Astrocyte (in vitro differentiated cells and primary cell): Measurements from ENCODE around the gene ATP5PO. TPM values are rescaled to one million over a fixed set of nuclear protein-coding genes. Genes with fewer than 3 reads are reported as not detected.

Source experiments
- DNase-seq: peaks from one replicate; pipeline ENCODE4 v3.0.0-alpha.2; 2010; ENCODE audit warnings: low read depth
- FAIRE-seq: peaks from 2 replicates; lab custom pipeline; 2011; peaks lifted over from hg19 to GRCh38; lab: Jason Lieb, UNC
- H2AFZ ChIP-seq: 2 replicates; pipeline ENCODE4 v1.6.0; 2012; ENCODE audit warnings: low read depth, low read length, inconsistent platforms
- H3K27ac ChIP-seq: 2 replicates; pipeline ENCODE4 v1.5.1; 2011; ENCODE audit warnings: low read depth, low read length, inconsistent platforms
- H3K27me3 ChIP-seq: 2 replicates; pipeline ENCODE4 v1.6.0; 2011; ENCODE audit warnings: low read length, inconsistent platforms; ENCODE audit not compliant: insufficient read depth
- H3K36me3 ChIP-seq: 2 replicates; pipeline ENCODE4 v1.5.1; 2011; ENCODE audit warnings: low read length, inconsistent platforms; ENCODE audit not compliant: insufficient read depth
- H3K4me1 ChIP-seq: 2 replicates; pipeline ENCODE4 v1.5.1; 2011; ENCODE audit warnings: low read length, inconsistent platforms; ENCODE audit not compliant: insufficient read depth
- H3K4me2 ChIP-seq: 2 replicates; pipeline ENCODE4 v1.6.0; 2012; ENCODE audit warnings: low read length, inconsistent platforms
- H3K4me3 ChIP-seq: 2 replicates; pipeline ENCODE4 v1.5.1; 2011; ENCODE audit warnings: low read depth, mild to moderate bottlenecking, low read length, inconsistent platforms; ENCODE audit not compliant: insufficient read depth
- H3K79me2 ChIP-seq: 2 replicates; pipeline ENCODE4 v1.6.0; 2012; ENCODE audit warnings: mild to moderate bottlenecking, low read length, inconsistent platforms; ENCODE audit not compliant: insufficient read depth
- H3K9ac ChIP-seq: 2 replicates; pipeline ENCODE4 v1.6.0; 2012; ENCODE audit warnings: mild to moderate bottlenecking, low read length, inconsistent platforms
- H3K9me3 ChIP-seq: 2 replicates; pipeline ENCODE4 v1.5.1; 2012; ENCODE audit warnings: low read depth, mild to moderate bottlenecking, low read length, inconsistent platforms; ENCODE audit not compliant: insufficient read depth
- H4K20me1 ChIP-seq: 2 replicates; pipeline ENCODE4 v1.6.0; 2012; ENCODE audit warnings: low read length, inconsistent platforms; ENCODE audit not compliant: insufficient read depth
- H3K27ac Mint-ChIP-seq: one replicate; pipeline ENCODE4 v1.8.0; 2021; ENCODE audit warnings: mild to moderate bottlenecking, mixed read lengths; ENCODE audit not compliant: unreplicated experiment
- H3K27me3 Mint-ChIP-seq: one replicate; pipeline ENCODE4 v1.8.0; 2021; ENCODE audit warnings: low read depth, mixed read lengths; ENCODE audit not compliant: unreplicated experiment
- H3K36me3 Mint-ChIP-seq: one replicate; pipeline ENCODE4 v1.8.0; 2021; ENCODE audit warnings: low read depth, mixed read lengths; ENCODE audit not compliant: unreplicated experiment
- H3K4me1 Mint-ChIP-seq: one replicate; pipeline ENCODE4 v1.8.0; 2021; ENCODE audit warnings: low read depth, mixed read lengths; ENCODE audit not compliant: unreplicated experiment
- H3K4me3 Mint-ChIP-seq: one replicate; pipeline ENCODE4 v1.8.0; 2021; ENCODE audit warnings: mild to moderate bottlenecking, moderate library complexity, mixed read lengths; ENCODE audit not compliant: unreplicated experiment
- H3K9me3 Mint-ChIP-seq: one replicate; pipeline ENCODE4 v1.8.0; 2021; ENCODE audit warnings: mild to moderate bottlenecking, mixed read lengths; ENCODE audit not compliant: unreplicated experiment
- EZH2 ChIP-seq: IDR thresholded peaks from 2 replicates; pipeline ENCODE4 v1.6.1; 2012; ENCODE audit warnings: mild to moderate bottlenecking, low read length, inconsistent platforms; ENCODE audit not compliant: insufficient read depth
- total RNA-seq: library from RNA; stranded (reverse); gene quantifications from 2 replicates; pipeline ENCODE4 v1.2.1, GENCODE V29; 2021
- TF ChIP-seq, protein P1 (sequence below): IDR thresholded peaks from 2 replicates; pipeline ENCODE4 v1.5.1; 2011; ENCODE audit warnings: low read depth, mild to moderate bottlenecking, inconsistent platforms, low read length, moderate library complexity; ENCODE audit not compliant: insufficient read depth

Gene ATP5PO
- total RNA-seq, 1 donor from 2014 or later = 171 TPM

DNA sequence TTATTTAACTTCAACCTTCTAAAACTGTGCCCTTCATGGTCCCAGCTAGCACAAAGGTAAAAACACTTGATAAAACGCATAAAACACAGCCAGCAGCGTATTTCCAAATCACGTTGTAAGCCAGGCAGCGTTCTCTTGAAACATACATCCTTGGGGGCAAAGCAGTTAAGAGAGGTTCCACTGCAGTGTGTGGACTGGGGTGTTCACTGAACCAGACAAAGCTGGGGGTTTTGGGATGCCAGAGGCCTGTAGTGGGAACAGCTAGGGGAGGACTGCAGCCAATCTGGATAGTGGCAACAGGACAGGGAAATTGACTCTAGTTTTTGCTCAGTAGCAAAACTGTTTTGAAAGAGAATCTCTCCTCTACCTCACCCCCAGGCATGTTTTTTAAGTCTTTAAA is 21.5 kb upstream of the ATP5PO start:
- Histone ChIP-seq H3K4me1 (peaks cover 8% of the 10 kb centered on the region), H3K4me3 (no peak overlapping the region), H3K79me2 (no peaks in the 10 kb centered on the region), H3K27ac (no peak overlapping the region), H3K9me3 (no peaks in the 10 kb centered on the region), H3K4me2 (no peak overlapping the region), H3K36me3 (no peaks in the 10 kb centered on the region), H2AFZ (no peak overlapping the region), H4K20me1 (no peaks in the 10 kb centered on the region), H3K27me3 (no peaks in the 10 kb centered on the region), H3K9ac (no peak overlapping the region)
- Mint-ChIP-seq H3K27ac (no peak overlapping the region), H3K27me3 (no peaks in the 10 kb centered on the region), H3K4me3 (no peak overlapping the region), H3K4me1 (peaks cover 6% of the 10 kb centered on the region), H3K36me3 (no peaks in the 10 kb centered on the region), H3K9me3 (peaks cover 2% of the 10 kb centered on the region)
- FAIRE-seq (no peak), DNase-seq (no peak)
- TF ChIP-seq EZH2 = no peak
- TF ChIP-seq, protein P1, sequence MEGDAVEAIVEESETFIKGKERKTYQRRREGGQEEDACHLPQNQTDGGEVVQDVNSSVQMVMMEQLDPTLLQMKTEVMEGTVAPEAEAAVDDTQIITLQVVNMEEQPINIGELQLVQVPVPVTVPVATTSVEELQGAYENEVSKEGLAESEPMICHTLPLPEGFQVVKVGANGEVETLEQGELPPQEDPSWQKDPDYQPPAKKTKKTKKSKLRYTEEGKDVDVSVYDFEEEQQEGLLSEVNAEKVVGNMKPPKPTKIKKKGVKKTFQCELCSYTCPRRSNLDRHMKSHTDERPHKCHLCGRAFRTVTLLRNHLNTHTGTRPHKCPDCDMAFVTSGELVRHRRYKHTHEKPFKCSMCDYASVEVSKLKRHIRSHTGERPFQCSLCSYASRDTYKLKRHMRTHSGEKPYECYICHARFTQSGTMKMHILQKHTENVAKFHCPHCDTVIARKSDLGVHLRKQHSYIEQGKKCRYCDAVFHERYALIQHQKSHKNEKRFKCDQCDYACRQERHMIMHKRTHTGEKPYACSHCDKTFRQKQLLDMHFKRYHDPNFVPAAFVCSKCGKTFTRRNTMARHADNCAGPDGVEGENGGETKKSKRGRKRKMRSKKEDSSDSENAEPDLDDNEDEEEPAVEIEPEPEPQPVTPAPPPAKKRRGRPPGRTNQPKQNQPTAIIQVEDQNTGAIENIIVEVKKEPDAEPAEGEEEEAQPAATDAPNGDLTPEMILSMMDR = no peak

- H3K9ac ChIP-seq = no peak overlapping the region
- no peak for DNase-seq
- H3K9me3 ChIP-seq = no peaks in the 10 kb centered on the region
- peaks cover 8% of the 10 kb centered on the region for H3K4me1 ChIP-seq
- no peak overlapping the region for H3K4me3 ChIP-seq
- no peak overlapping the region for H3K27ac Mint-ChIP-seq
- no peaks in the 10 kb centered on the region for H3K36me3 ChIP-seq
- H3K36me3 Mint-ChIP-seq = no peaks in the 10 kb centered on the region
- H3K4me3 Mint-ChIP-seq = no peak overlapping the region
- no peaks in the 10 kb centered on the region for H3K79me2 ChIP-seq
- H4K20me1 ChIP-seq = no peaks in the 10 kb centered on the region
- peaks cover 9% of the 10 kb centered on the region for H3K4me1 Mint-ChIP-seq
- no peak overlapping the region for H3K4me2 ChIP-seq
- H3K27me3 ChIP-seq = no peaks in the 10 kb centered on the region
- TF ChIP-seq EZH2 = no peak
- TF ChIP-seq, protein P1 = no peak
- H2AFZ ChIP-seq = no peak overlapping the region
- FAIRE-seq = no peak
- no peak overlapping the region for H3K27ac ChIP-seq
- peaks cover 5% of the 10 kb centered on the region for H3K9me3 Mint-ChIP-seq
- no peaks in the 10 kb centered on the region for H3K27me3 Mint-ChIP-seq
These were observed 20.9 kb upstream of the ATP5PO start for GRCh38 chr21:33936301-33937038.

DNA sequence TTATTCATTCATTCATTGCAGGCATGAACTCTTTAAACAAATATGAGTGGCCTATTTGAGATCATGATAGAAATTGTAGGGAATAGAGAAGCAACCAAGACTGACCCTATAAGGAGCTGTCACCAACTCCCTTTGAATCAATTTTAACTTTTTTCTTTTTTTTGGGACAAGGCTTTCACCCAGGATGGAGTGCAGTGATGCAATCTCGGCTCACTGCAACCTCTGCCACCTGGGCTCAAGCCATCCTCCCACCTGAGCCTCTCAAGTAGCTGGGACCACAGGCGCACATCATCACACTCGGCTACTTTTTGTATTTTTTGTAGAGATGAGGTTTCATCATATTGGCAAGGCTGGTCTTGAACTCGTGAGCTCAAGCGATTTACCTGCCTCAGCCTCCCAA is 17.1 kb upstream of the ATP5PO start:
- no peaks in the 10 kb centered on the region for H3K36me3 Mint-ChIP-seq
- H3K79me2 ChIP-seq = no peaks in the 10 kb centered on the region
- TF ChIP-seq EZH2 = no peak
- TF ChIP-seq, protein P1 = no peak
- no peaks in the 10 kb centered on the region for H3K27me3 ChIP-seq
- no peak overlapping the region for H3K4me2 ChIP-seq
- H3K9me3 ChIP-seq = no peaks in the 10 kb centered on the region
- H3K36me3 ChIP-seq = no peaks in the 10 kb centered on the region
- no peak overlapping the region for H3K27ac ChIP-seq
- no peaks in the 10 kb centered on the region for H4K20me1 ChIP-seq
- no peaks in the 10 kb centered on the region for H3K27me3 Mint-ChIP-seq
- no peak overlapping the region for H3K4me3 ChIP-seq
- no peak overlapping the region for H3K9ac ChIP-seq
- peaks cover 6% of the 10 kb centered on the region for H3K4me1 Mint-ChIP-seq
- peaks cover 3% of the 10 kb centered on the region for H3K9me3 Mint-ChIP-seq
- H3K4me1 ChIP-seq = no peaks in the 10 kb centered on the region
- DNase-seq = no peak
- H3K4me3 Mint-ChIP-seq = no peak overlapping the region
- no peak overlapping the region for H3K27ac Mint-ChIP-seq
- FAIRE-seq = no peak
- H2AFZ ChIP-seq = no peak overlapping the region
